B cell (primary cell): ENCODE measurements around the gene NDUFS5. TPM values are rescaled to one million over a fixed set of nuclear protein-coding genes. Genes with fewer than 3 reads are reported as not detected.

Source experiments
- ATAC-seq: fragments of 200-7000 bp; cut with Tn5 transposase; one replicate; pipeline ENCODE4 v1.10.0; 2021; ENCODE audit warnings: low read depth, mild to moderate bottlenecking, moderate number of reproducible peaks, moderate library complexity
- CTCF ChIA-PET: fragments of 350-600 bp; sonication (Branson Sonifier 250); formaldehyde crosslinking; loops from one replicate; lab custom pipeline; 2021; ENCODE audit warnings: antibody characterized with exemption, inconsistent platforms; lab: Charles Lee
- POLR2A ChIA-PET: fragments of 350-600 bp; sonication (Branson Sonifier 250); formaldehyde crosslinking; loops from one replicate; lab custom pipeline; 2021; ENCODE audit warnings: antibody characterized with exemption; lab: Charles Lee
- DNase-seq: peaks from one replicate; pipeline ENCODE4 v3.0.0; 2013
- H2AFZ ChIP-seq: 2 replicates; pipeline ENCODE4 v1.6.1; 2012; ENCODE audit warnings: mild to moderate bottlenecking, low read depth, low read length; ENCODE audit not compliant: insufficient read depth, poor library complexity, severe bottlenecking
- H3K27ac ChIP-seq, 2 donors: 1 replicate in 1 of 2; 2 replicates in 1 of 2; pipeline ENCODE4 v1.5.1; 2012 to 2013; ENCODE audit warnings: low read length in 2 of 2, mild to moderate bottlenecking in 2 of 2, moderate library complexity in 1 of 2
- H3K27me3 ChIP-seq, 4 experiments: fragments of 200-600 bp in 1 of 4; sonication (generic) in 1 of 4; replicated peaks in 1 of 4; 1 replicate in 2 of 4; 2 replicates in 2 of 4; pipeline versions ENCODE4 v1.6.1 to v1.7.0; 2013 to 2016; ENCODE audit warnings: low read length in 3 of 4, mild to moderate bottlenecking in 2 of 4, mixed read lengths in 1 of 4, moderate library complexity in 1 of 4; ENCODE audit not compliant: insufficient read depth in 4 of 4, control insufficient read depth in 3 of 4; ENCODE audit errors: control extremely low read depth in 1 of 4
- H3K36me3 ChIP-seq, 2 experiments: replicated peaks in 1 of 2; 1 replicate in 1 of 2; 2 replicates in 1 of 2; pipeline versions ENCODE4 v1.6.1 to v1.7.1; 2013; ENCODE audit warnings: low read length in 1 of 2; ENCODE audit not compliant: insufficient read depth in 2 of 2, control insufficient read depth in 1 of 2; ENCODE audit errors: control extremely low read depth in 1 of 2, extremely low read depth in 1 of 2
- H3K4me1 ChIP-seq, 2 donors: fragments of 200-600 bp in 1 of 2; sonication (generic) in 1 of 2; 1 replicate in 1 of 2; 2 replicates in 1 of 2; pipeline versions ENCODE4 v1.5.1 to v1.6.1; 2013 to 2017; ENCODE audit warnings: low read length in 2 of 2; ENCODE audit not compliant: control insufficient read depth in 2 of 2, insufficient read depth in 2 of 2
- H3K4me2 ChIP-seq: replicated peaks from 2 replicates; pipeline ENCODE3; 2012; ENCODE audit warnings: mild to moderate bottlenecking, low read depth, low read length; ENCODE audit not compliant: poor library complexity, severe bottlenecking
- H3K4me3 ChIP-seq, 5 experiments: fragments of 200-600 bp in 1 of 5; sonication (generic) in 1 of 5; 1 replicate in 3 of 5; 2 replicates in 2 of 5; pipeline versions ENCODE4 v1.5.1 to v1.7.0; 2011 to 2016; ENCODE audit warnings: low read length in 4 of 5, mild to moderate bottlenecking in 4 of 5, low read depth in 2 of 5, control low read depth in 1 of 5, moderate library complexity in 1 of 5; ENCODE audit not compliant: insufficient read depth in 1 of 5; ENCODE audit errors: control extremely low read depth in 1 of 5, extremely low read depth in 1 of 5
- H3K79me2 ChIP-seq: fragments of 200-600 bp; sonication (generic); one replicate; pipeline ENCODE4 v1.6.0; 2016; ENCODE audit warnings: low read length; ENCODE audit not compliant: control insufficient read depth, insufficient read depth
- H3K9ac ChIP-seq: fragments of 200-600 bp; sonication (generic); 2 replicates; pipeline ENCODE4 v1.6.1; 2017; ENCODE audit warnings: mild to moderate bottlenecking, low read length, moderate library complexity
- H3K9me3 ChIP-seq, 3 donors: one replicate each; pipeline versions ENCODE4 v1.6.1 to v1.7.1; 2013; ENCODE audit warnings: low read length in 2 of 3; ENCODE audit not compliant: control insufficient read depth in 2 of 3, insufficient read depth in 1 of 3; ENCODE audit errors: control extremely low read depth in 1 of 3
- H4K20me1 ChIP-seq: 2 replicates; pipeline ENCODE4 v1.6.0; 2012; ENCODE audit warnings: mild to moderate bottlenecking, low read length; ENCODE audit not compliant: insufficient read depth, control insufficient read depth, poor library complexity, severe bottlenecking
- H3K27ac Mint-ChIP-seq: one replicate; pipeline ENCODE4 v1.8.0; 2021; ENCODE audit warnings: mixed read lengths
- H3K27me3 Mint-ChIP-seq: one replicate; pipeline ENCODE4 v1.8.0; 2021; ENCODE audit warnings: mixed read lengths
- H3K4me1 Mint-ChIP-seq: one replicate; pipeline ENCODE4 v1.8.0; 2021; ENCODE audit warnings: mixed read lengths
- H3K4me3 Mint-ChIP-seq: one replicate; pipeline ENCODE4 v1.8.0; 2021; ENCODE audit warnings: mixed read lengths
- H3K9me3 Mint-ChIP-seq: one replicate; pipeline ENCODE4 v1.8.0; 2022; ENCODE audit warnings: mixed read lengths; ENCODE audit not compliant: insufficient read depth
- EZH2 ChIP-seq: IDR thresholded peaks from 2 replicates; pipeline ENCODE4 v1.6.1; 2012; ENCODE audit warnings: borderline replicate concordance, low read depth, mild to moderate bottlenecking, moderate library complexity, low read length; ENCODE audit not compliant: insufficient read depth, poor library complexity, severe bottlenecking
- WGBS: methylation state at CpG from one replicate; pipeline ENCODE4 v1.1.5; 2013; ENCODE audit warnings: missing lambda C conversion rate; ENCODE audit not compliant: insufficient coverage; 5-methylcytosine and 5-hydroxymethylcytosine counted together
- intact Hi-C: fragments of 100-400 bp; cut with micrococcal nuclease; formaldehyde crosslinking; loops from one replicate; pipeline ENCODE4 v1.10.0; 2022
- polyA plus RNA-seq: library from polyadenylated mRNA; depleted of rRNA; stranded (reverse); fragments of >200 nt; gene quantifications from 2 replicates; pipeline ENCODE4 v1.2.3, GENCODE V29; 2012
- total RNA-seq, 2 donors: library from RNA; stranded (reverse); fragments of 120-200 nt in 1 of 2; gene quantifications; 1 replicate in 1 of 2; 2 replicates in 1 of 2; pipeline versions ENCODE4 v1.2.3 to v1.2.4, GENCODE V29; 2013 to 2022
- TF ChIP-seq, protein P1 (sequence below): fragments of 200-600 bp; IDR thresholded peaks from one replicate; pipeline ENCODE4 v1.8.0; 2022; ENCODE audit warnings: antibody characterized with exemption, mild to moderate bottlenecking

NDUFS5 gene
- total and polyA plus RNA-seq, 2 donors (not counting 1 experiment from before 2014, with no cell fraction given) = 55.8 to 85.5 TPM

DNA sequence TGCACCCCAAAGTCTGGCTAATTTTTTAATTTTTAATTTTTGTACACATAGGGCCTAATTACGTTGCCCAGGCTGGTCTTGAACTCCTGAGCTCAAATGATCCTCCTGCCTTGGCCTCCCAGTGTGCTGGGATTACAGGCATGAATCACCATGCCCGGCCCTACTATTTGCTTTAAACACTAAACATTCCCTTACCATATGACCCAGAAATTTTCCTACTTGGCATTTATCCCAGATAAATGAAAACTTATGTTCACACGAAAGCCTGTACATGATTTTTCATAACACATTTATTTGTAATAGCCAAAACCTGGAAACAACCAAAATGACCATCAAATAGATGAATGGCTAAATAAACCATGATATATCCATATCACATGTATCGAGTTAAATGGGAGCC, 35.8 kb downstream of the NDUFS5 start:
- no peaks in the 10 kb centered on the region for H4K20me1 ChIP-seq
- H3K27me3 ChIP-seq = no peaks in the 10 kb centered on the region
- TF ChIP-seq, protein P1, sequence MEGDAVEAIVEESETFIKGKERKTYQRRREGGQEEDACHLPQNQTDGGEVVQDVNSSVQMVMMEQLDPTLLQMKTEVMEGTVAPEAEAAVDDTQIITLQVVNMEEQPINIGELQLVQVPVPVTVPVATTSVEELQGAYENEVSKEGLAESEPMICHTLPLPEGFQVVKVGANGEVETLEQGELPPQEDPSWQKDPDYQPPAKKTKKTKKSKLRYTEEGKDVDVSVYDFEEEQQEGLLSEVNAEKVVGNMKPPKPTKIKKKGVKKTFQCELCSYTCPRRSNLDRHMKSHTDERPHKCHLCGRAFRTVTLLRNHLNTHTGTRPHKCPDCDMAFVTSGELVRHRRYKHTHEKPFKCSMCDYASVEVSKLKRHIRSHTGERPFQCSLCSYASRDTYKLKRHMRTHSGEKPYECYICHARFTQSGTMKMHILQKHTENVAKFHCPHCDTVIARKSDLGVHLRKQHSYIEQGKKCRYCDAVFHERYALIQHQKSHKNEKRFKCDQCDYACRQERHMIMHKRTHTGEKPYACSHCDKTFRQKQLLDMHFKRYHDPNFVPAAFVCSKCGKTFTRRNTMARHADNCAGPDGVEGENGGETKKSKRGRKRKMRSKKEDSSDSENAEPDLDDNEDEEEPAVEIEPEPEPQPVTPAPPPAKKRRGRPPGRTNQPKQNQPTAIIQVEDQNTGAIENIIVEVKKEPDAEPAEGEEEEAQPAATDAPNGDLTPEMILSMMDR = no peak
- no peak for TF ChIP-seq EZH2
- Mint-ChIP-seq H3K27me3 (no peaks in the 10 kb centered on the region), H3K9me3 (no peaks in the 10 kb centered on the region), H3K4me3 (no peak overlapping the region), H3K27ac (no peak overlapping the region), H3K4me1 (peaks cover 4% of the 10 kb centered on the region)
- H3K9ac ChIP-seq = no peak overlapping the region
- ATAC-seq (no peak), DNase-seq (no peak)
- 97% methylated on average over 3 of the region's 4 CpGs for WGBS
- no peaks in the 10 kb centered on the region for H3K9me3 ChIP-seq
- no peak overlapping the region for H2AFZ ChIP-seq
- no peak overlapping the region for H3K4me2 ChIP-seq
- ChIA-PET POLR2A (no interaction called here), CTCF (interaction anchor here (0.7 kb wide), 1 partner anchor 15 kb away, joined by 3 read pairs; no protein-coding TSS in a partner anchor)
- H3K4me3 ChIP-seq = no peak overlapping the region
- H3K27ac ChIP-seq = no peak overlapping the region
- intact Hi-C loops = no loop called here
- no peaks in the 10 kb centered on the region for H3K36me3 ChIP-seq
- H3K79me2 ChIP-seq = no peaks in the 10 kb centered on the region
- H3K4me1 ChIP-seq = no peaks in the 10 kb centered on the region

DNA sequence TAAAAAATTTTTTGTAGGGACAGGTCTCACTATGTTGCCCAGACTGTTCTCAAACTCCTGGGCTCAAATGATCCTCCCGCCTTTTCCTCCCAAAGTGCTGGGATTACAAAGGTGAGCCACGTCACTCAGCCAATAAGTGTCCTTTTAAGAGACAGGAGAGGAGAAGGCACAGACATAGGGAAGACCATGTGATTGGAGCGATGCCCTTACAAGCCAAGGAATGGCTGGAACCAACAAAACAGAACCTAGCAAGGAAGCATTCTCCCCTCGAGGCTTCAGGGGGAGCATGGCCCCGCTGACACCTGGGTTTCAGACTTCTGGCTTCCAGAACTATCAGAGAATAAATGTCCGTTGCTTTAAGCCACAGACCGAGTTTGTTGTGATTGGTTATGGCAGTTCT, 37.0 kb downstream of the NDUFS5 start:
- H3K4me1 Mint-ChIP-seq = peaks cover 4% of the 10 kb centered on the region
- Histone ChIP-seq H3K79me2 (no peaks in the 10 kb centered on the region), H3K36me3 (no peaks in the 10 kb centered on the region), H3K27me3 (no peaks in the 10 kb centered on the region), H3K4me2 (no peak overlapping the region), H4K20me1 (no peaks in the 10 kb centered on the region), H3K27ac (no peak overlapping the region), H3K9me3 (no peaks in the 10 kb centered on the region), H3K9ac (no peak overlapping the region), H2AFZ (no peak overlapping the region), H3K4me1 (no peaks in the 10 kb centered on the region), H3K4me3 (no peak overlapping the region)
- WGBS = 93% methylated on average over 3 of the region's 7 CpGs
- ChIA-PET CTCF (no interaction called here), POLR2A (no interaction called here)
- no peak for ATAC-seq
- no peak overlapping the region for H3K27ac Mint-ChIP-seq
- no peak overlapping the region for H3K4me3 Mint-ChIP-seq
- no peak for DNase-seq
- no peak for TF ChIP-seq EZH2
- TF ChIP-seq, protein P1 = no peak
- no peaks in the 10 kb centered on the region for H3K9me3 Mint-ChIP-seq
- H3K27me3 Mint-ChIP-seq = no peaks in the 10 kb centered on the region
- intact Hi-C loops = no loop called here
